Left hindlimb (tissue), 1 donor: ENCODE results near the gene PLGRKT.
A peak's percentile ranks its signal among the peaks of the same experiment; 100 is the strongest.
"Not testable (repeated sequence)": the region's sequence is repeated elsewhere in the genome, so short reads cannot be mapped to it uniquely, and the experiment has no call there.

Source experiments
- DNase-seq: peaks from one replicate; pipeline ENCODE4 v3.0.0-alpha.2; 2018

The PLGRKT gene, protein sequence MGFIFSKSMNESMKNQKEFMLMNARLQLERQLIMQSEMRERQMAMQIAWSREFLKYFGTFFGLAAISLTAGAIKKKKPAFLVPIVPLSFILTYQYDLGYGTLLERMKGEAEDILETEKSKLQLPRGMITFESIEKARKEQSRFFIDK

GRCh38 chr9:5437254-5438216 is at the start of gene PLGRKT:
Gene PLGRKT, minus strand, starts transcription at chr9:5437925. Its CDS starts 5,948 bp downstream, at chr9:5431977.
- DNase-seq: peak; percentile 95

GRCh38 chr9:5486988-5487387 is 49.3 kb upstream of the PLGRKT start:
- DNase-seq: no peak

DNA sequence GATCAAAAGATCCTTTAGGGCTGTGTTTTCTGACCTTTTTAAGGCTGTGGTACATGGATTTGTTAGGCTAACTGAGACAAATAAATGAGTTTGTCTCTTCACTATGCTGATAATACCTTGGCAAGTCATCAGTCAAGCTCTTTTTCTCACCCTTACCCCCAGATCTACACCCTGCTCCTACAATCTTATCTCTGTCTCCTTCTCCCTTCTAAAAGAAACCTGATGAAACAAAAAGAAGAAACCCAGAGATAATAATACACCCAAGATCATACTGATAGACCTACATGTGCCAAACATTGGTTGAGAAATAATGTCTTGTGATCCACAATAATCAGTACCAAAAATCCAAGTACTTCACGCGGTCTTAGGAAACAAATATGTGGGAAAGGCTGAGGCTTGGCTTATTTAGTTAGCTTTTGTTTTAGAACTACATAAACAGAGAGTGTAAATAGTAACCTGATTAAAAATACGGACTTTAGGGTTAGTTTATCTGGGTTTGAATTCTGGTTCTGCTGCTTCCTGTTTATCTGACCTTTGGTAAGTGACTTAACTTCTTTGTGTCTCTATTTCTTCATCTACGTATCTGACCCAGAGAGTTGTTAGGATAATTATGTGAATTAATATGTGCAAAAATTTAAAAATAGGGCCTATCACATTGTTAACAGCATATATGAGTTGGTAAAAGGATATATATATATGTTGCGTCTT is 47.8 kb upstream of the PLGRKT start:
- no peak for DNase-seq

DNA sequence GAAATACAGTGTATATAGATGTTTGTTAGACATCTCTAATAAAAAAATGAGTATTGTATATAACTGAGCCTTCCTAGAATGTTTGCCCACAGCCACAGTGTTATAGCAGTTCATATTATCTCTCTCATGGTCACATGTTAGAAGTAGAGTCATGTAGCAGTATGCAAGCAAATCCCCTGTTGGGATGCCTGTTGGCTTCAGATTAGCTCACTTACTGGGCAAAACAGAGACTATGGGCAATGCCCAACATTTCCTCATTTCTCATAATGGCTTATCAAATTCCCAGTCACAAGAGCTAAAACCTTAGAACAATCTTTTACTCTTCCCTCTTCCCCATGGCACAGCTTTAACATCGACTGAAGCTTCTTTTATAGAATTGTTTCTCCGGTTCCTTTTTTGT is 45.6 kb upstream of the PLGRKT start:
- DNase-seq: no peak

DNA sequence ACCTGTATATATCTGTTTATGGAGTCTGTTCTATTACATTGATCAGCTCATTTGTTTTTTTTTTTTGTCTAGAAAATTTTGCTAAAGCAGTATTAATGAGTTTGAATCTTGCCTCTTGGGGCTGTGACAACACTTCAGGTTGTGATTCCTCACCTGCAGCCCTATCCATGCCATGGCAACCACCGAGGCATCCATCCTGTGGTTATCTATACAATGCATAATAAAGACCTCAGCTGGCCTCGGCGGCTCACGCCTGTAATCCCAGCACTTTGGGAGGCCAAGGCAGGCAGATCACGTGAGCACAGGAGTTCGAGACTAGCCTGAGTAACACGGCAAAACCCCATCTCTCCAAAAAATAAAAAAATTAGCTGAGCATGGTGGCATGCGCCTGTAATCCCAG is 44.5 kb upstream of the PLGRKT start:
- no peak for DNase-seq

- DNase-seq: no peak
Observed at GRCh38 chr9:5481322-5482040, 43.8 kb upstream of the PLGRKT start.

DNA sequence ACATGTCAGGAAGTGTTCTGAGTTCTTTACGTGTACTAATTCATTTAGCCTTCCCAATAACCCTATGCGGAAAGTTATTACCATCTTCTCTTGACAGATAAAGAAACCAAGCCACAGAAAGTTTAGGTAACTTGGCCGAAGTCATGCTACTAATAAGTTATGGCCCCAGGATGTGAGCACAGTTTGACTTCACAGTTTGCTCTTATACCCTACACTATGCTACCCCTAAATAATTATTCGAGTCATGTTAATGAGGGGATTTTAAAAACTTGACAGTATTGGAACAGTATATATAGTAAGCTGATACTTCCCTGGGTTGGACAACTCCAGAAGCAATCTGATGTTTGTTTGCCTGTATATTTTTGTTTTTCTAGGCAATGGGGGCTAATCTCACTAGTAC is 43.2 kb upstream of the PLGRKT start:
- DNase-seq: no peak

DNA sequence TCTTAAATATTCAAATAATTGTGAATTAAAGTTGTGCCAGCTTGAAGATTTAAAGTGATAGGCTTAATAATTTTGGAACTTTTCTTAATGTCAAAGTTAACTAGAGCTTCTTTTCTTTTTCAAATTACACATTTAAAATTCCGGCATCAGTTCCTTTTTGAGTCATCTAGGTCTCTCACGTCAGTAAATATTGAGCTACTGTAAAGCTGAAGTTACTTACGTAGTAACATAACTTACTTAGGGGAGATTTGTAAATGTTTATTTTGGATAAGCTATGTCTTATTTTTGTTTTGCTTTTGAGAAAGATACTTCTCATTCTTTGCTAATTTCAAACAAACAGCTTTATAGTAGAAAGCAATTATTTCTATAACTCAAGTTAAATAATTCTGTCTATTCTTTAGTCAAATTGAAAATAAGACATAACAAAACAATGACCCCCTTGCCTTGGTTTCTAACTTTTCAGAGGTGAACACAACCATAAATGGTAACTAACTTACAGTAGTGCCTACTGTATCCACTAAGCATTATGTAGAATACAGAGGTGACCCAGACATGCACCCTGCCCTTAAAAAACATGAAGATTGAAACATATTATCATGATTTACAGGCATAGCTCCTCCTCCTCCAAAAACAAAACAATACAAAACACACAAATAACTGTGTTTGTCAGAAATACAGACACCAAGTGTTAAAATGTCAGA is 42.4 kb upstream of the PLGRKT start:
- DNase-seq: no peak

DNA sequence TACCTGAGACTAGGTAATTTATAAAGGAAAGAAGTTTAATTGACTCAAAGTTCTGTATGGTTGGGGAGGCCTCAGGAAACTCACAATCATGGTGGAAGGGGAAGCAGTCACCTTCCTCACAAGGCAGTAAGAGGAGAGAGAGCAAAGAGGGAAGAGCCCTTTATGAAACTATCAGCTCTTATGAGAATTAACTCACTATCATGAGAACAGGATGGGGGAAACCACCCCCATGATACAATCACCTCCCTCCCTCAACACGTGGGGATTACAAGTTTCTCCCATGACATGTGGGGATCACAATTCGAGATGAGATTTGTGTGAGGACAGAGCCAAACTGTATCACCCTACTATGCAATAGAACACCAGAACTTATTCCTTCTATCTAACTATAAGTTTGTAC is 40.5 kb upstream of the PLGRKT start:
- no peak for DNase-seq

GRCh38 chr9:5475611-5476010 is 37.9 kb upstream of the PLGRKT start:
- DNase-seq: not testable (repeated sequence)

DNA sequence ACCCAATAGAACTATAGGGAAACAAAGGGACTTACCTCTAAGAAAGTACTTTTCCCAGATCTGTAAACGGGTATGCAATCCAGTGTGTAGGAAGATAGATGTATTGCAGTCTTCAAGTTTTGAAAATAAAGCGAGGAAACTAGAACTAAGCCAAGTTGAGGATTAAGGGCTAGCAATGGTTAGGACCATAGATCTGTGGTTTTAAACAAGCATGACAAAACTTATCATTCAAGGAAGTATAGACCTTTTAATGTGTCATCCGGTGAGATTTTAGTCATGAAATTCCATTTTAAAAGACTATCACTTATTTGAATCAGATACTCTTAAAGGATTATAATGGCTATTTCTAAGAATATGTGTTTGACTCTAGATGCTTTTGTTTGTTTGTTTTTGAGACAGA is 33.1 kb upstream of the PLGRKT start:
- no peak for DNase-seq

GRCh38 chr9:5470122-5470521 is 32.4 kb upstream of the PLGRKT start:
- DNase-seq: no peak

GRCh38 chr9:5468850-5469249 is 31.1 kb upstream of the PLGRKT start:
- no peak for DNase-seq

GRCh38 chr9:5466766-5467165 is 29.0 kb upstream of the PLGRKT start:
- DNase-seq: no peak

DNA sequence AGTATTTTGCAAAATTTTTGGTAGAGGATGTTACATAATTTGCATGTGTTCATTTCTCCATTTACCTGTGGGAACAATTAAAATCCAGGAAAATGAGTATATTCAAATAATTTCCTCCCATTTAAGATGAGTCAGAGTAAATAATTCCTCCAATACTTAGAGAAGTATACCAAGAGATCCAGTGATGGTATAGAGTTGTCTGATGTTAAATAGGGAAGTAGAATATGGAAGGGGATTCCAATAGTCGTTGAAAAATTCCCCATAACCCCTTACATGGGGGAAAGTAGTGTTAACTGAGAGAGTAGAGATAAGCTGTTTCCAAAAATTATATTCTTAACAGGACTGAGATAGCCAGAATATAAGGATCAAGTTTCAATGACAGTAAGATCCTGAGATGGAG is 28.3 kb upstream of the PLGRKT start:
- no peak for DNase-seq

GRCh38 chr9:5464831-5465330 is 27.2 kb upstream of the PLGRKT start:
- not testable (repeated sequence) for DNase-seq

GRCh38 chr9:5460157-5460556 is 22.4 kb upstream of the PLGRKT start:
- no peak for DNase-seq

GRCh38 chr9:5459289-5459829 is 21.6 kb upstream of the PLGRKT start:
- DNase-seq: no peak

DNA sequence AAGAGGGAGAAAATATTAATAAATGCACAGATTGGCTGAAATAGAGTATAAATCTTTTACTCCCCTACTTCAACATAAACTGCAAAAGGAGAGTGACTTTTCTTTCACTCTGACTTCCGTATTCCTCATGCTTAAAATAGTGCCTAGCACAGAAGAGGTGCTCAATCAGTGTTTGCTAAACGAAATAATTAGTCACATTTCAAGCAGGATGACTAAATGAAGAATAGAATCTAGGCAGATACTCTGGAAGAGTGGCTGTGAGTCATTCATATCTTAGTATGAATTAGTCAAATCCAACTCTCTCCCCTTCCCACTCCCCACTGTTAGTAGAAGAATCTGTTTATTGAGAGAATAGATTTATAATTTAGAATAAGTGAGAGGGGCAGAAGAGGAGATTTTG is 17.5 kb upstream of the PLGRKT start:
- no peak for DNase-seq

GRCh38 chr9:5453673-5454072 is 15.9 kb upstream of the PLGRKT start:
- DNase-seq: no peak

- DNase-seq: no peak
Observed at GRCh38 chr9:5453004-5453403, 15.3 kb upstream of the PLGRKT start.

DNA sequence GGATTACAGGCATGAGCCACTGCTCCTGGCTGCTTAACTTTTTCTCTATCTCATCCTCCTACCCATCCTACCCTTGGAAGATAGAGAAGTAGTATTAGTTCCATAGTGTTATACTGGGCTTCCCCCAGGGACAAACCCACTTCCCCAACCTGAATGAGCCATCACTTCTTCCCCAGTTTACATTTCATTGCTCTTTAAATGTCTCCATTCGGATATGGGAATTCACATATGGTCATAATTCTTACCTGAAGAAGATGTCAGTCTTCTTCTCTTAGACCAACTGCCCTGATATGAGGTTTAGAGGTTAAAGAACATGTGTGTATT is 14.5 kb upstream of the PLGRKT start:
- DNase-seq: no peak
